T-helper 9 cell (primary cell): ENCODE measurements around the gene BUB3.
"Not testable (repeated sequence)": the region's sequence is repeated elsewhere in the genome, so short reads cannot be mapped to it uniquely, and the experiment has no call there.

Experiments
- DNase-seq: peaks from one replicate; pipeline ENCODE4 v3.0.0-alpha.2; 2020

BUB3 gene

GRCh38 chr10:123154711-123155505 is 706 bp downstream of the BUB3 start:
- no peak for DNase-seq

GRCh38 chr10:123156078-123156477 is 1.9 kb downstream of the BUB3 start:
- DNase-seq: no peak

- DNase-seq: no peak
These were observed 3.0 kb downstream of the BUB3 start for GRCh38 chr10:123157210-123157609.

- DNase-seq: no peak
These were observed 4.5 kb downstream of the BUB3 start for GRCh38 chr10:123158682-123159081.

GRCh38 chr10:123160311-123160980 is 6.2 kb downstream of the BUB3 start:
- DNase-seq: no peak

GRCh38 chr10:123164319-123164718 is 10.1 kb downstream of the BUB3 start:
- DNase-seq: no peak

GRCh38 chr10:123165445-123166072 is 11.4 kb downstream of the BUB3 start:
- DNase-seq: no peak

GRCh38 chr10:123166618-123167017 is 12.4 kb downstream of the BUB3 start:
- DNase-seq: no peak

GRCh38 chr10:123170961-123171360 is 16.8 kb downstream of the BUB3 start:
- DNase-seq: no peak

GRCh38 chr10:123171616-123172015 is 17.4 kb downstream of the BUB3 start:
- DNase-seq: not testable (repeated sequence)

- no peak for DNase-seq
These were observed 21.5 kb downstream of the BUB3 start for GRCh38 chr10:123175389-123176387.

- DNase-seq: not testable (repeated sequence)
These were observed 24.2 kb downstream of the BUB3 start for GRCh38 chr10:123178390-123178789.

GRCh38 chr10:123180101-123181090 is 26.2 kb downstream of the BUB3 start:
- DNase-seq: no peak

GRCh38 chr10:123183724-123184123 is 29.5 kb downstream of the BUB3 start:
- no peak for DNase-seq

GRCh38 chr10:123187781-123188180 is 33.6 kb downstream of the BUB3 start:
- no peak for DNase-seq

GRCh38 chr10:123191886-123192285 is 37.7 kb downstream of the BUB3 start:
- no peak for DNase-seq

- no peak for DNase-seq
These were observed 39.9 kb downstream of the BUB3 start for GRCh38 chr10:123194056-123194455.

GRCh38 chr10:123200531-123200930 is 46.3 kb downstream of the BUB3 start:
- DNase-seq: no peak

GRCh38 chr10:123202506-123202905 is 48.3 kb downstream of the BUB3 start:
- DNase-seq: no peak

- no peak for DNase-seq
These were observed 49.4 kb downstream of the BUB3 start for GRCh38 chr10:123203393-123204126.

- DNase-seq: no peak
These were observed 49.9 kb downstream of the BUB3 start for GRCh38 chr10:123204127-123204461.
